Naive thymus-derived CD4-positive, alpha-beta T cell (primary cell): ENCODE results near the gene FGF16. TPM values are rescaled to one million over a fixed set of nuclear protein-coding genes. Genes with fewer than 3 reads are reported as not detected.

Source experiments
- ATAC-seq: fragments of 150-1000 bp; cut with Tn5 transposase; 2 replicates; pipeline ENCODE4 v1.10.0; 2021; ENCODE audit warnings: mild to moderate bottlenecking, moderate library complexity
- CTCF ChIA-PET: fragments of 350-600 bp; sonication (Branson Sonifier 250); formaldehyde crosslinking; loops from one replicate; lab custom pipeline; 2021; ENCODE audit warnings: antibody characterized with exemption; lab: Charles Lee
- POLR2A ChIA-PET: fragments of 350-600 bp; sonication (Branson Sonifier 250); formaldehyde crosslinking; loops from one replicate; lab custom pipeline; 2021; ENCODE audit warnings: antibody characterized with exemption, inconsistent platforms; lab: Charles Lee
- DNase-seq, 9 donors: peaks; one replicate each; pipeline versions ENCODE4 v3.0.0 to v3.0.0-alpha.2; 2020 to 2022; ENCODE audit warnings: mixed read lengths in 1 of 9
- H3K27ac ChIP-seq: one replicate; pipeline ENCODE4 v1.7.0; 2013; ENCODE audit warnings: mild to moderate bottlenecking, low read depth, low read length, moderate library complexity
- H3K27me3 ChIP-seq, 2 donors: one replicate each; pipeline ENCODE4 v1.7.0; 2013; ENCODE audit warnings: low read length in 2 of 2, mild to moderate bottlenecking in 2 of 2, moderate library complexity in 2 of 2; ENCODE audit not compliant: control insufficient read depth in 2 of 2, insufficient read depth in 2 of 2
- H3K36me3 ChIP-seq, 3 experiments: 1 replicate in 2 of 3; 2 replicates in 1 of 3; pipeline ENCODE4 v1.7.0; 2013; ENCODE audit warnings: low read length in 3 of 3, mild to moderate bottlenecking in 3 of 3, moderate library complexity in 1 of 3; ENCODE audit not compliant: insufficient read depth in 3 of 3, control insufficient read depth in 2 of 3
- H3K4me1 ChIP-seq, 2 donors: one replicate each; pipeline ENCODE4 v1.7.0; 2013; ENCODE audit warnings: low read length in 2 of 2, mild to moderate bottlenecking in 2 of 2, moderate library complexity in 1 of 2; ENCODE audit not compliant: control insufficient read depth in 2 of 2, insufficient read depth in 2 of 2
- H3K4me3 ChIP-seq: 2 replicates; pipeline ENCODE4 v1.7.0; 2013; ENCODE audit warnings: mild to moderate bottlenecking, low read length
- H3K9me3 ChIP-seq, 3 experiments: 1 replicate in 2 of 3; 2 replicates in 1 of 3; pipeline ENCODE4 v1.7.0; 2013; ENCODE audit warnings: low read length in 3 of 3; ENCODE audit not compliant: control insufficient read depth in 2 of 3
- H3K27ac Mint-ChIP-seq, 9 donors: one replicate each; pipeline ENCODE4 v1.8.0; 2020 to 2022; ENCODE audit warnings: mixed read lengths in 9 of 9, mild to moderate bottlenecking in 8 of 9, moderate library complexity in 5 of 9, inconsistent platforms in 2 of 9
- H3K27me3 Mint-ChIP-seq, 5 donors: one replicate each; pipeline ENCODE4 v1.8.0; 2021 to 2022; ENCODE audit warnings: mixed read lengths in 5 of 5, mild to moderate bottlenecking in 1 of 5
- H3K36me3 Mint-ChIP-seq, 5 donors: one replicate each; pipeline ENCODE4 v1.8.0; 2020 to 2022; ENCODE audit warnings: mixed read lengths in 5 of 5, mild to moderate bottlenecking in 3 of 5, inconsistent platforms in 1 of 5
- H3K4me1 Mint-ChIP-seq, 7 donors: one replicate each; pipeline ENCODE4 v1.8.0; 2020 to 2022; ENCODE audit warnings: mixed read lengths in 7 of 7, mild to moderate bottlenecking in 3 of 7, inconsistent platforms in 1 of 7
- H3K4me3 Mint-ChIP-seq, 10 donors: one replicate each; pipeline ENCODE4 v1.8.0; 2020 to 2022; ENCODE audit warnings: mild to moderate bottlenecking in 10 of 10, mixed read lengths in 10 of 10, moderate library complexity in 6 of 10, inconsistent platforms in 2 of 10
- H3K9me3 Mint-ChIP-seq, 11 donors: one replicate each; pipeline ENCODE4 v1.8.0; 2020 to 2022; ENCODE audit warnings: mixed read lengths in 11 of 11, mild to moderate bottlenecking in 4 of 11, inconsistent platforms in 1 of 11, moderate library complexity in 1 of 11
- intact Hi-C, 2 donors: fragments of 100-400 bp; cut with micrococcal nuclease; formaldehyde crosslinking; loops; one replicate each; pipeline ENCODE4 v1.15.1; 2023
- polyA plus RNA-seq, 2 donors: library from polyadenylated mRNA; unstranded; fragments of 300-500 nt; fragmentation: Illumina TruSeq; gene quantifications; one replicate each; pipeline ENCODE4 v1.2.3, GENCODE V29; 2021
- total RNA-seq, 6 experiments: library from RNA in 5 of 6; stranded (reverse) in 5 of 6; gene quantifications; 1 replicate in 5 of 6; 2 replicates in 1 of 6; pipeline ENCODE4 v1.2.3 and lab custom pipeline; 2021 to 2026

Gene FGF16
- total and polyA plus RNA-seq, 7 experiments from 2014 or later = not detected

- ChIA-PET CTCF (no interaction called here), POLR2A (no interaction called here)
- no peak overlapping the region for H3K27ac Mint-ChIP-seq
- ATAC-seq (no peak), DNase-seq (no peak)
- Histone ChIP-seq H3K27ac (no peak overlapping the region), H3K4me3 (no peak overlapping the region), H3K9me3 (no peaks in the 10 kb centered on the region), H3K27me3 (no peaks in the 10 kb centered on the region), H3K4me1 (no peaks in the 10 kb centered on the region), H3K36me3 (no peaks in the 10 kb centered on the region)
- H3K9me3 Mint-ChIP-seq = no peaks in the 10 kb centered on the region
- no peaks in the 10 kb centered on the region for H3K36me3 Mint-ChIP-seq
- H3K4me3 Mint-ChIP-seq = no peak overlapping the region
- intact Hi-C loops = no loop called here
- H3K27me3 Mint-ChIP-seq = no peaks in the 10 kb centered on the region
- H3K4me1 Mint-ChIP-seq = no peaks in the 10 kb centered on the region
Measured at GRCh38 chrX:77434962-77435361, 12.2 kb upstream of the FGF16 start.

- Histone ChIP-seq H3K4me3 (no peak overlapping the region), H3K4me1 (no peaks in the 10 kb centered on the region), H3K27me3 (no peaks in the 10 kb centered on the region), H3K36me3 (no peaks in the 10 kb centered on the region), H3K9me3 (no peaks in the 10 kb centered on the region), H3K27ac (no peak overlapping the region)
- ATAC-seq (no peak), DNase-seq (no peak)
- Mint-ChIP-seq H3K27ac (no peak overlapping the region), H3K4me1 (peaks cover 0 to under 1% (median 0%) of the 10 kb centered on the region in 7 donors), H3K27me3 (no peaks in the 10 kb centered on the region), H3K36me3 (no peaks in the 10 kb centered on the region), H3K9me3 (peaks cover 0 to 1% (median 0%) of the 10 kb centered on the region in 11 donors), H3K4me3 (no peak overlapping the region)
- ChIA-PET CTCF (no interaction called here), POLR2A (no interaction called here)
- intact Hi-C loops = no loop called here
Measured at GRCh38 chrX:77436271-77436670, 10.9 kb upstream of the FGF16 start.

GRCh38 chrX:77436682-77437081, 10.5 kb upstream of the FGF16 start:
- Mint-ChIP-seq H3K36me3 (no peaks in the 10 kb centered on the region), H3K4me1 (peaks cover 0 to 4% (median 0%) of the 10 kb centered on the region in 7 donors), H3K27me3 (peaks cover 0 to 3% (median 0%) of the 10 kb centered on the region in 5 donors), H3K27ac (no peak overlapping the region), H3K4me3 (no peak overlapping the region), H3K9me3 (peaks cover 0 to 1% (median 0%) of the 10 kb centered on the region in 11 donors)
- ATAC-seq (no peak), DNase-seq (no peak)
- ChIA-PET CTCF (no interaction called here), POLR2A (no interaction called here)
- Histone ChIP-seq H3K4me3 (no peak overlapping the region), H3K9me3 (no peaks in the 10 kb centered on the region), H3K27ac (no peak overlapping the region), H3K4me1 (no peaks in the 10 kb centered on the region), H3K27me3 (no peaks in the 10 kb centered on the region), H3K36me3 (no peaks in the 10 kb centered on the region)
- intact Hi-C loops = no loop called here

GRCh38 chrX:77440330-77440729, 6.9 kb upstream of the FGF16 start:
- Histone ChIP-seq H3K36me3 (no peaks in the 10 kb centered on the region), H3K27me3 (no peaks in the 10 kb centered on the region), H3K9me3 (no peaks in the 10 kb centered on the region), H3K27ac (no peak overlapping the region), H3K4me1 (no peaks in the 10 kb centered on the region), H3K4me3 (no peak overlapping the region)
- H3K4me3 Mint-ChIP-seq = no peak overlapping the region
- ChIA-PET POLR2A (no interaction called here), CTCF (no interaction called here)
- H3K36me3 Mint-ChIP-seq = no peaks in the 10 kb centered on the region
- peaks cover 2 to 16% (median 10%) of the 10 kb centered on the region in 5 donors for H3K27me3 Mint-ChIP-seq
- H3K27ac Mint-ChIP-seq = no peak overlapping the region
- ATAC-seq (no peak), DNase-seq (no peak)
- peaks cover 0 to 4% (median 0%) of the 10 kb centered on the region in 7 donors for H3K4me1 Mint-ChIP-seq
- H3K9me3 Mint-ChIP-seq = peaks cover 0 to 1% (median 0%) of the 10 kb centered on the region in 11 donors
- intact Hi-C loops = loop anchor here in 1 of 2 donors (10.0 kb wide), 1 partner anchor 584 kb away; no protein-coding TSS in a partner anchor

- ATAC-seq (no peak), DNase-seq (no peak)
- Mint-ChIP-seq H3K4me3 (no peak overlapping the region), H3K9me3 (peaks cover 0 to 1% (median 0%) of the 10 kb centered on the region in 11 donors), H3K27me3 (peaks cover 7 to 21% (median 15%) of the 10 kb centered on the region in 5 donors), H3K36me3 (no peaks in the 10 kb centered on the region), H3K4me1 (peaks cover 0 to 7% (median 4%) of the 10 kb centered on the region in 7 donors), H3K27ac (no peak overlapping the region)
- CTCF ChIA-PET = no interaction called here
- H3K9me3 ChIP-seq = no peaks in the 10 kb centered on the region
- H3K36me3 ChIP-seq = no peaks in the 10 kb centered on the region
- POLR2A ChIA-PET = no interaction called here
- H3K4me3 ChIP-seq = no peak overlapping the region
- no peaks in the 10 kb centered on the region for H3K27me3 ChIP-seq
- H3K27ac ChIP-seq = no peak overlapping the region
- H3K4me1 ChIP-seq = peaks cover 0 to 4% of the 10 kb centered on the region in 2 donors
- intact Hi-C loops = loop anchor here in 1 of 2 donors (10.0 kb wide), 1 partner anchor 584 kb away; no protein-coding TSS in a partner anchor
Measured at GRCh38 chrX:77441033-77441432, 6.2 kb upstream of the FGF16 start.

GRCh38 chrX:77441479-77441878, 5.7 kb upstream of the FGF16 start:
- Mint-ChIP-seq H3K9me3 (peaks cover 0 to 1% (median 0%) of the 10 kb centered on the region in 11 donors), H3K4me3 (no peak overlapping the region), H3K36me3 (no peaks in the 10 kb centered on the region), H3K27ac (no peak overlapping the region), H3K27me3 (peaks cover 7 to 23% (median 18%) of the 10 kb centered on the region in 5 donors), H3K4me1 (peaks cover 0 to 9% (median 4%) of the 10 kb centered on the region in 7 donors)
- no peak overlapping the region for H3K27ac ChIP-seq
- no peaks in the 10 kb centered on the region for H3K9me3 ChIP-seq
- intact Hi-C loops = loop anchor here in 1 of 2 donors (10.0 kb wide), 1 partner anchor 583 kb away; no protein-coding TSS in a partner anchor
- no peaks in the 10 kb centered on the region for H3K27me3 ChIP-seq
- ATAC-seq = no peak
- DNase-seq = no peak
- H3K36me3 ChIP-seq = no peaks in the 10 kb centered on the region
- peaks cover 4 to 5% of the 10 kb centered on the region in 2 donors for H3K4me1 ChIP-seq
- ChIA-PET POLR2A (no interaction called here), CTCF (no interaction called here)
- no peak overlapping the region for H3K4me3 ChIP-seq

- intact Hi-C loops = loop anchor here in 1 of 2 donors (10.0 kb wide), 1 partner anchor 582 kb away; no protein-coding TSS in a partner anchor
- Histone ChIP-seq H3K27ac (no peak overlapping the region), H3K36me3 (no peaks in the 10 kb centered on the region), H3K4me3 (no peak overlapping the region), H3K27me3 (no peaks in the 10 kb centered on the region), H3K4me1 (peaks cover 5 to 6% of the 10 kb centered on the region in 2 donors), H3K9me3 (no peaks in the 10 kb centered on the region)
- Mint-ChIP-seq H3K27ac (no peak overlapping the region), H3K9me3 (peaks cover 0 to 1% (median 0%) of the 10 kb centered on the region in 11 donors), H3K4me3 (peak overlapping the region in 1 of 10 donors; percentile 21), H3K36me3 (no peaks in the 10 kb centered on the region), H3K4me1 (peaks cover 0 to 16% (median 13%) of the 10 kb centered on the region in 7 donors), H3K27me3 (peaks cover 15 to 31% (median 27%) of the 10 kb centered on the region in 5 donors)
- DNase-seq (no peak), ATAC-seq (no peak)
- ChIA-PET POLR2A (no interaction called here), CTCF (no interaction called here)
Measured at GRCh38 chrX:77442728-77443127, 4.5 kb upstream of the FGF16 start.
